ENCODE results near the gene PDE4D.

Gene PDE4D

GRCh38 chr5:59462956-59463355 lies 430.6 kb downstream of the PDE4D start:
- no peak overlapping the region for H3K9ac ChIP-seq (ENCODE audit: low read length)
- no peak overlapping the region for H3K27ac ChIP-seq (ENCODE audit: low read depth, low read length)
- no peak overlapping the region for H3K4me3 ChIP-seq (ENCODE audit: low read depth in 1 of 2, low read length in 2 of 2)
- no peaks in the 10 kb centered on the region for H3K27me3 ChIP-seq (ENCODE audit: control insufficient read depth in 1 of 2, insufficient read depth in 2 of 2, low read length in 2 of 2)
- no peaks in the 10 kb centered on the region for H3K4me1 ChIP-seq (ENCODE audit: insufficient read depth, low read length)
- no peaks in the 10 kb centered on the region for H3K36me3 ChIP-seq (ENCODE audit: insufficient read depth, low read length)
- H3K9me3 ChIP-seq (ENCODE audit: low read length), result no peaks in the 10 kb centered on the region

GRCh38 chr5:59460368-59461153 lies 433.0 kb downstream of the PDE4D start:
- H3K36me3 ChIP-seq (ENCODE audit: insufficient read depth, low read length), result no peaks in the 10 kb centered on the region
- no peaks in the 10 kb centered on the region for H3K4me1 ChIP-seq (ENCODE audit: insufficient read depth, low read length)
- no peaks in the 10 kb centered on the region for H3K9me3 ChIP-seq (ENCODE audit: low read length)
- H3K4me3 ChIP-seq (ENCODE audit: low read depth in 1 of 2, low read length in 2 of 2), result no peak overlapping the region
- H3K27me3 ChIP-seq (ENCODE audit: control insufficient read depth in 1 of 2, insufficient read depth in 2 of 2, low read length in 2 of 2), result no peaks in the 10 kb centered on the region
- H3K9ac ChIP-seq (ENCODE audit: low read length), result no peak overlapping the region
- no peak overlapping the region for H3K27ac ChIP-seq (ENCODE audit: low read depth, low read length)

DNA sequence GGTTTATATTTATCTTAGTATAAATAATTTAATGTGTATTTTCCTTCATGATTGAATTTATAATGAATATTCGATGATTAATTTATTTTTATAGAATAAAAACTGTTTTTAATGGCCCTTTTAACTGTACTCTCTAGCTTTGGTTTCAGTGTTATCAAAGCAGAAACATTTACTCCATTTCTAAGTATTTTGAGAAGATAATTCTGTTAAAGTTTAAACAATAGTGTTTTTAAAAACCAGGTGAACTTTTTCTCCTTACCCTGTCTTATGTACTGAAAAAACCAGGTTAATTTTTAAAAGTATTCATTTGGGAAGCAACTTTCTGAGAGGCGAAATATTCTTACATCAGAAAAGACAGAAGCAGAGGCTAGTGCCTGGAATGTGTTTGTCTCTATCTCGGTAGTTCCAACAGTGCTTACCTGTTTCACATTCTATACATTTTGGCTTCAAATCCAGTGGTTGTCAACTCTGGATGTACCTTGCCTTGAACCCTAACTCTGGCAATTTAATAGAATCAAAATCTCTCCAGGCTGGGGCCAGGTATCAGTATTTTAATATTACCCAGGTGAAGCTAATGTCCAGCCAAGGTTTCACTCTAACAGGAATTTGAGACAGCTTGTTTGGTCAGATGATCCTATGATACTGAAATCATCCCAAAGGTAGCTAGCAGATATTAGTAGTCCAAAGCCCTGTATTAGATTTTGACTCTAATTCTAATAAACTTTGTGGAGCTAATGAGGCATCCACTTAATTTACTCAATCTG lies 434.4 kb downstream of the PDE4D start:
- Histone ChIP-seq H3K27ac (ENCODE audit: low read depth, low read length) (no peak overlapping the region), H3K27me3 (ENCODE audit: control insufficient read depth in 1 of 2, insufficient read depth in 2 of 2, low read length in 2 of 2) (no peaks in the 10 kb centered on the region), H3K36me3 (ENCODE audit: insufficient read depth, low read length) (no peaks in the 10 kb centered on the region), H3K4me3 (ENCODE audit: low read depth in 1 of 2, low read length in 2 of 2) (no peak overlapping the region), H3K9ac (ENCODE audit: low read length) (no peak overlapping the region), H3K9me3 (ENCODE audit: low read length) (no peaks in the 10 kb centered on the region), H3K4me1 (ENCODE audit: insufficient read depth, low read length) (no peaks in the 10 kb centered on the region)

DNA sequence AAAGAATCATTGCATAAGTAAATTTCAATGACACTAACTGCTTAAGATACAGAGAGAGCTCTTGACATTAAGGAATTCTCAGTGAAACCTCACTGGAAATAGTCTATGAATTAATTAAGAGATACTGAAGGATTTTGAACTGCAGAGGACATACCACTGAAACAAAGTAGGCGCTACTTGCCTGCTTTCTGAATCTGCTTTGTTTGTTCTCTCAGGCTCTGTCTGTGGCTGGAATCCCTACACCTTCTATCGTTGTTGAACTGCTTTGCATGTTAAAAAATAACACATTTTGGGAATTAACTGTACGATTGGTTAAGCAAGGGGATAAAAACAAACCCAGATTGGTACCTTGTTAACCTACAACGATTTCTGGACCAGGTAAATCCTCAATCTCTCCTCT lies 435.2 kb downstream of the PDE4D start:
- no peak overlapping the region for H3K9ac ChIP-seq (ENCODE audit: low read length)
- H3K27ac ChIP-seq (ENCODE audit: low read depth, low read length), result no peak overlapping the region
- no peak overlapping the region for H3K4me3 ChIP-seq (ENCODE audit: low read depth in 1 of 2, low read length in 2 of 2)
- no peaks in the 10 kb centered on the region for H3K36me3 ChIP-seq (ENCODE audit: insufficient read depth, low read length)
- H3K27me3 ChIP-seq (ENCODE audit: control insufficient read depth in 1 of 2, insufficient read depth in 2 of 2, low read length in 2 of 2), result no peaks in the 10 kb centered on the region
- H3K4me1 ChIP-seq (ENCODE audit: insufficient read depth, low read length), result no peaks in the 10 kb centered on the region
- no peaks in the 10 kb centered on the region for H3K9me3 ChIP-seq (ENCODE audit: low read length)

- Histone ChIP-seq H3K27ac (ENCODE audit: low read depth, low read length) (no peak overlapping the region), H3K4me3 (ENCODE audit: low read depth in 1 of 2, low read length in 2 of 2) (no peak overlapping the region), H3K4me1 (ENCODE audit: insufficient read depth, low read length) (no peaks in the 10 kb centered on the region), H3K36me3 (ENCODE audit: insufficient read depth, low read length) (no peaks in the 10 kb centered on the region), H3K9ac (ENCODE audit: low read length) (no peak overlapping the region), H3K27me3 (ENCODE audit: control insufficient read depth in 1 of 2, insufficient read depth in 2 of 2, low read length in 2 of 2) (no peaks in the 10 kb centered on the region), H3K9me3 (ENCODE audit: low read length) (no peaks in the 10 kb centered on the region)
Measured at GRCh38 chr5:59449905-59450644, 443.5 kb downstream of the PDE4D start.

GRCh38 chr5:59446356-59446755 lies 447.2 kb downstream of the PDE4D start:
- no peak overlapping the region for H3K9ac ChIP-seq (ENCODE audit: low read length)
- H3K27ac ChIP-seq (ENCODE audit: low read depth, low read length), result no peak overlapping the region
- no peaks in the 10 kb centered on the region for H3K4me1 ChIP-seq (ENCODE audit: insufficient read depth, low read length)
- no peaks in the 10 kb centered on the region for H3K9me3 ChIP-seq (ENCODE audit: low read length)
- H3K36me3 ChIP-seq (ENCODE audit: insufficient read depth, low read length), result no peaks in the 10 kb centered on the region
- H3K27me3 ChIP-seq (ENCODE audit: control insufficient read depth in 1 of 2, insufficient read depth in 2 of 2, low read length in 2 of 2), result no peaks in the 10 kb centered on the region
- no peak overlapping the region for H3K4me3 ChIP-seq (ENCODE audit: low read depth in 1 of 2, low read length in 2 of 2)

DNA sequence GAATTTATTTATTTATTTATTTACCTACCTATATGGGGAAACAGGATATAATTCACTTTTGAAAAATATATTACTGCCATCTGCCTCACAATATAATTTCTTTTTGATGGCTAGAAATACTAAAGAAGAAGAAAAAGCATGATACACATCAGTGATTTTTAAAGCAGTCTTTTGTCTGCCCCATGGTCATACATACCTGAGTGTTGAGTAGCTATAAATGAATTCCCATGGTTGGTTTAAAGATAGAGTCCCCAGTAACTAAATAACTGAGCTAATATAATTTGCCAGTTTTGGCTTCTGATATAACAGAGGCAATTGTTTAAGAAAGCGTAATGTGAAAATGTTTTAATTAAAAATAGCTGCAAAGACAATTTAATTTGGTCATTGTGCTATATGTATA lies 447.8 kb downstream of the PDE4D start:
- no peaks in the 10 kb centered on the region for H3K4me1 ChIP-seq (ENCODE audit: insufficient read depth, low read length)
- no peaks in the 10 kb centered on the region for H3K9me3 ChIP-seq (ENCODE audit: low read length)
- no peaks in the 10 kb centered on the region for H3K36me3 ChIP-seq (ENCODE audit: insufficient read depth, low read length)
- no peaks in the 10 kb centered on the region for H3K27me3 ChIP-seq (ENCODE audit: control insufficient read depth in 1 of 2, insufficient read depth in 2 of 2, low read length in 2 of 2)
- H3K9ac ChIP-seq (ENCODE audit: low read length), result no peak overlapping the region
- no peak overlapping the region for H3K4me3 ChIP-seq (ENCODE audit: low read depth in 1 of 2, low read length in 2 of 2)
- no peak overlapping the region for H3K27ac ChIP-seq (ENCODE audit: low read depth, low read length)

GRCh38 chr5:59439303-59439702 lies 454.2 kb downstream of the PDE4D start:
- Histone ChIP-seq H3K36me3 (ENCODE audit: insufficient read depth, low read length) (no peaks in the 10 kb centered on the region), H3K27me3 (ENCODE audit: control insufficient read depth in 1 of 2, insufficient read depth in 2 of 2, low read length in 2 of 2) (no peaks in the 10 kb centered on the region), H3K27ac (ENCODE audit: low read depth, low read length) (no peak overlapping the region), H3K9me3 (ENCODE audit: low read length) (no peaks in the 10 kb centered on the region), H3K4me3 (ENCODE audit: low read depth in 1 of 2, low read length in 2 of 2) (no peak overlapping the region), H3K4me1 (ENCODE audit: insufficient read depth, low read length) (peaks cover 6% of the 10 kb centered on the region), H3K9ac (ENCODE audit: low read length) (no peak overlapping the region)

DNA sequence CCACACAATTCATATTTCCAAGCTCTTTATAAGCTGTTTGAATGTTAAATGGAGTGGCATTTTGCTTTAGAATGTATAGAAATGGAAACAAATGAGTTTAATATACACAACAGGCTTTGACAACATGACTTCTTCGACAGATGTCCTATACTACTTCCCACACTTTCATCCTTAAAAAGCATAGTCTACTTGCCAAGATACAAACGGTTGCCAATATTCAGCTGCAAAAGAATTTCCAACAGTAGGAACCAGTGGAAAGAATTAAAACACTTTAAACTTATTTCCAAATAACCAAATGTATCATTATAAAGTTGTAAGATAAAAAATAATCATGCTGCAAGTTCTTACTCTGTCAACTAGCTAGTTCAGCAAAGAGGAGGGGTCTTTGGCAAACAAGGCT lies 456.4 kb downstream of the PDE4D start:
- Histone ChIP-seq H3K27ac (ENCODE audit: low read depth, low read length) (no peak overlapping the region), H3K4me3 (ENCODE audit: low read depth in 1 of 2, low read length in 2 of 2) (no peak overlapping the region), H3K9ac (ENCODE audit: low read length) (no peak overlapping the region), H3K27me3 (ENCODE audit: control insufficient read depth in 1 of 2, insufficient read depth in 2 of 2, low read length in 2 of 2) (no peaks in the 10 kb centered on the region), H3K9me3 (ENCODE audit: low read length) (no peaks in the 10 kb centered on the region), H3K36me3 (ENCODE audit: insufficient read depth, low read length) (no peaks in the 10 kb centered on the region), H3K4me1 (ENCODE audit: insufficient read depth, low read length) (peaks cover 6% of the 10 kb centered on the region)

- peaks cover 6% of the 10 kb centered on the region for H3K4me1 ChIP-seq (ENCODE audit: insufficient read depth, low read length)
- no peaks in the 10 kb centered on the region for H3K9me3 ChIP-seq (ENCODE audit: low read length)
- no peak overlapping the region for H3K9ac ChIP-seq (ENCODE audit: low read length)
- H3K4me3 ChIP-seq (ENCODE audit: low read depth in 1 of 2, low read length in 2 of 2), result no peak overlapping the region
- H3K27ac ChIP-seq (ENCODE audit: low read depth, low read length), result no peak overlapping the region
- H3K36me3 ChIP-seq (ENCODE audit: insufficient read depth, low read length), result no peaks in the 10 kb centered on the region
- H3K27me3 ChIP-seq (ENCODE audit: control insufficient read depth in 1 of 2, insufficient read depth in 2 of 2, low read length in 2 of 2), result no peaks in the 10 kb centered on the region
Measured at GRCh38 chr5:59436364-59437148, 457.0 kb downstream of the PDE4D start.

DNA sequence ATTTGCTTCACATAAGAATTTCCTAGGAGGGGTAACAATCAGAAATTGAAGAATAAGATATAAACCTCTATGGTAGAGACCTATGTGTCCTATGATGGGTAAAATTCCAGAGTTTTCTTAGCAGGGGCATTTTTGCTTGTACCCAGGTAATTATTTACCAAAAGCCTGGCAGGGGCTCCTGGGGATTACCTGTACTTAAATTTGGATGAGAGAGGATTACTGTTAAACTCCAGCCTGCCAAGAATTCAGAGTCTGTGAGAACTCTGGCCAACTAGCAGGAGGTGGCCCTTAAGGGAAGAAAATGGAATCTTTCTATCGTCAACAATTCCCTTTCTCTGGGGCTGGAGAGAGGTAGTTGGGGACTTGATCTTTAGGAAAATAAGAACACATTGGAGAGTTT lies 460.4 kb downstream of the PDE4D start:
- Histone ChIP-seq H3K36me3 (ENCODE audit: insufficient read depth, low read length) (no peaks in the 10 kb centered on the region), H3K9ac (ENCODE audit: low read length) (no peak overlapping the region), H3K27ac (ENCODE audit: low read depth, low read length) (no peak overlapping the region), H3K9me3 (ENCODE audit: low read length) (no peaks in the 10 kb centered on the region), H3K4me1 (ENCODE audit: insufficient read depth, low read length) (peaks cover 6% of the 10 kb centered on the region), H3K27me3 (ENCODE audit: control insufficient read depth in 1 of 2, insufficient read depth in 2 of 2, low read length in 2 of 2) (no peaks in the 10 kb centered on the region), H3K4me3 (ENCODE audit: low read depth in 1 of 2, low read length in 2 of 2) (no peak overlapping the region)

Measured in muscle layer of colon (tissue), 2 donors.